ENCODE data around the gene CSMD2.

DNA sequence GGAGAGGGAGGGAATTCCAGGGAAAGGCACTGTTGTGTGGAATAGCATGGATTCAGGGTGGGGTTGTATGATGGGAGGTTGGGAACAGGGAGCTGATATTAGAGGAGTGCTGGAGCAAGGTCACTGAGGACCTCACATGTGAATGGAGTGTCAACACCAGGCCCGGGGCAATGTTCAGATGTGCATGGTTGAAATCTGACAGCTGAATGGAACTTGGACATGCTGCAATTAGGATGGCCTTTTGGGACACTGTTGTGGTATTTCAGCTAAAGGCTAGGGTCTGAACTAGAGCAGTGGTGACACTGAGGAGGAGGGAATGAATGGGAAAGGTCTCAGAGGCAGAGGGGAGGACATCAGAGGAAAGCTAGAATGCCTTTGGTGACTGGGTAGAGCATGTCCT is 667.6 kb downstream of the CSMD2 start:
- no peak for TF ChIP-seq TAF1 (IDR thresholded peaks at IDR 0.05; ENCODE audit: borderline replicate concordance, insufficient read depth, low read length)
- no peak for TF ChIP-seq FOXP2 (optimal IDR thresholded peaks at IDR 0.05; ENCODE audit: borderline replicate concordance, extremely low read depth, extremely low read length, insufficient read depth)
- TF ChIP-seq SIN3A (IDR thresholded peaks at IDR 0.05; ENCODE audit: borderline replicate concordance, insufficient read depth, low read length): no peak

Measured in PFSK-1 (cell line).